NCI-H510A treated with DMSO at 0.1 percent for 48 hours (cell line): ENCODE data around the gene FAM13A.
"Not testable (repeated sequence)": the region's sequence is repeated elsewhere in the genome, so short reads cannot be mapped to it uniquely, and the experiment has no call there.

Experiments
- DNase-seq: peaks from one replicate; lab custom pipeline; 2025; lab: John Stamatoyannopoulos, UW

Gene FAM13A

GRCh38 chr4:88960576-88960975, 96.4 kb downstream of the FAM13A start:
- no peak for DNase-seq

DNA sequence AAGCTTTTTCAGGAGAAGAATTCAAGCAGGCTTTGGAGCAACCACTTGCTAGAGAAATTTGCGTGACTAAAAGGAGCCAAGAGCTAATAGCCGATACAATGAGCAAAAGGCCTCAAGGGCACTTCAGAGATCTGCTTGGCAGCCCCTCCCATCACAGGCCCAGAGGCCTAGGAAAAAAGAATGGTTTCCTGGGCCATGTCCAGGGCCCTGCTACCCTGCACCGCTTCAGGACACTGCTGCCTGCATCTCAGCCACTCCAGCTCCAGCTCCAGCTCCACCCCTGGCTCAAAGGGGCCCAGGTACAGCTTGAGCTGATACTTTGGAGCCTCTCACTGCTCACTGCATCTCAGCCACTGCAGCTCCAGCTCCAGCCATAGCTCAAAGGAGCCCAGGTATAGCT, 98.9 kb downstream of the FAM13A start:
- DNase-seq: peak; percentile 66

DNA sequence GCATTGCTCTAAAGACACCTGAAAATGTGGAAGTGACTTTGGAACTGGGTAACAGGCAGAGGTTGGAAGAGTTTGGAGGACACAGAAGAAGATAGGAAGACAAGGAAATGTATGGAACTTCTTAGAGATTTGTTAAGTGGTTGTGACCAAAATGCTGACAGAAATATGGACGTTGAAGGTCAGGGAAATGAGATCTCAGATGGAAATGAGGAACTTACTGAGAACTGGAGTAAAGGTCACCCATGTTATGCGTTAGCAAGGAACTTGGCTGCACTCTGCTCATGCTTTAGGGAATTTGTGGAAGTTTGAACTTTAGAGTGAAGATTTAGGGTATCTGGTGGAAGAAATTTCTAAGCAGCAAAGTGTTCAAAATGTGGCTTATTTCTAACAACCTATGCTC, 99.4 kb downstream of the FAM13A start:
- no peak for DNase-seq

- no peak for DNase-seq
Observed at GRCh38 chr4:88955580-88956380, 101.2 kb downstream of the FAM13A start.

GRCh38 chr4:88953400-88953799, 103.6 kb downstream of the FAM13A start:
- peak; percentile 24 for DNase-seq

DNA sequence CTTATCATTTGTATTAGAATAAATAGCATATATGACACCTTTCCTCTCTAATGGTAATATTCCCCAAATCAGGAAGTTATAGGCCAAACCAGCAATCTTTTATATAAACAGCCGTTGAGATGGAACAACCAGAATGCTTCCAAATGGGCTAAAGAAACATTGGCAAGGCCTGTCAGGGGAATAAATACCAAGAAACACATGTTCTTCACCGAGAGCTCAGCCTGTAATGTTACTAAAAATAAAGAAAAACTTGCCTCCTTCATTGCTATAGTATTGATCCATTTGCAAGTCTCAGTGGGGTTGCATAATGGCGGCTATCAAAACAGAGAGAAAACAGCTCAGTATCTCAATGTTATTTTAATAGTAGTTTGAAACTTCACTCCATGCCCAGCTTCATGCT, 104.9 kb downstream of the FAM13A start:
- DNase-seq: no peak

DNA sequence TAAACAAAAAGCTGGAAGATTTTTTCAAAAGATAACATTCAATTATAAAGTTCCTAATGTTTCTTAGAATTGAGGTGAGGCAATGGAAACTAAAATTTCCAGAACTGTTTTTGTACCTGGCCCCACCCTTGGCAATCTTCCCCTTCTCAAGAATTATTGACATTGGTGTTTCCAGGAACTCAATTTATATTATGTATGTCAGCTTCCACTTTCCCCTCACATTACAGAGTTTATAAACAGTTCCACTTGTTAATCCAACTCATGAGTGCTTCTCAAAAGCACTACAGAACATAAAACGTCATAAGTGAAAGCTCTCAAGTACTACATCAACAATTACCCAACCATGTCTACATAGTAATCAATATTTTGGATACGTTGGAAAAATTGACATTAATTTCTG, 107.4 kb downstream of the FAM13A start:
- peak; percentile 90 for DNase-seq

- DNase-seq: no peak
Observed at GRCh38 chr4:88940506-88940905, 116.5 kb downstream of the FAM13A start.

- no peak for DNase-seq
Observed at GRCh38 chr4:88939697-88940096, 117.3 kb downstream of the FAM13A start.

- DNase-seq: peak; percentile 40
Observed at GRCh38 chr4:88938138-88938537, 118.8 kb downstream of the FAM13A start.

DNA sequence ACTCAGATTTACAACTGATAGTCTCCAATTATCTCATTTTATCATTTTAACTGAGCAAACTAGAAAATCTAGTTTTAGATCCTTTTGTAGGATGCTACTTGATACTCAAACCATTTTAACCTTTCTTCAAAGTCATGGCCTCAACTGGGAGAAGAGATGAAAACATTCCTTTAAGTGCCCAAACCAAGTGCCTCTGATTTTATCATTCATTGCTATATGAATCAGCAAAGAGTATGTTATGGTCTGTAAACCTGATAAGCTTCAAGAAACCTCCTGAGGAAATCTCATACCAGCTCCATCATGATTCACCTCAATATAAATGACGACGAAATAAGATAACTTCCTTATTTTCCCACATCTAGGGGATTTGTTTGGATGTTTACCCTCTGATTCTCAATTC, 119.9 kb downstream of the FAM13A start:
- no peak for DNase-seq

DNA sequence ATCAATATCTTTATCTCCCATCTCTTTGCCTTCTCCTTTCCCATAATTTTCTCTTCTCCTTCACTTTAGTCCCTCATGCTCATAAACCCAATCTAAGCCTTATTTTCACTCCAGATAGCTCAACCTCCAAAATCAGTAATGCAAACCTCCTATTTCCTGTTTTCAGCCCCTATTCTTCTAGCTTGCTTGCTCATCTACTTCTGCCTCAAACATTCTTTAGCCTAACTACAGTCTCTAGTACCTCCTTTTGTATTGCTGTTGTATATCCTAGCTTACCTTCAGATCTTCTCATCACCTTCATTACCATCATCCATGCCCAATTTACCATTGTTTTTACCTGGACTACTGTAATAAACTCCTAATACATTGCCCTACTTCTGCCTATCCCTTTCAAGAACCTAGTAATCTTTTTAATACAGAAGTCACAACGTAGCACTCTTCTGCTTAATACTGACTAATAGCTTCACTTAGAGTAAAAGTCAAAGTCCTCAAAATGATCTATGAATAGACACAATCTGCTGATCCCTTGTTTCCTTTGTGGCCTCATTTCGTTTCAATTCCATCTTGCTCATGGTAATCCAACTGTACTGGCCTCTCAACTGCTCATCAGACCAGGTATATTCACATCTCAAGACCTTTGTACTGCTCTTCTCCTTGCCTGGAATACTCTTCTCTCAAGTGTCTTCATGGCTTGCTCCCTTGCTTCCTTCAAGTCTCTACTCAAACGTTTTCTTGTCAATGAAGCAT, 123.4 kb downstream of the FAM13A start:
- no peak for DNase-seq

DNA sequence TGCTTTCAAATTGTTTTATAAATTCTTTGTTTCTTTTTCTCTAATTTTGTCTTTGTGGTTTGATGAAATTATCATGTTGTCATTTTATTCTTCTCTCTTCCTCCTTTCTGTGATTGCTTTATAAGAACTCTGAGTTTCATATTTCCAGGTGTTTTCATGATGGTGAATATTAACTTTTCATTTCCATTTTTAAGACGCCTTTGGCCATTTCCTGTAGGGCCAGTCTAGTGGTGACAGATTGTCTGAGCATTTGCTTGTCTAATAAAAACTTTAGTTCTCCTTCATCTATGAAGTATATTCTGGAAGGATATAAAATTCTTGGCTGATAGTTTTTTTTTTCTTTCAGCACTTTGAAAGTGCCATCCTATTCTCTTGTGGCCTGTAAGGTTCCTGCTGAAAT, 128.1 kb downstream of the FAM13A start:
- no peak for DNase-seq

DNA sequence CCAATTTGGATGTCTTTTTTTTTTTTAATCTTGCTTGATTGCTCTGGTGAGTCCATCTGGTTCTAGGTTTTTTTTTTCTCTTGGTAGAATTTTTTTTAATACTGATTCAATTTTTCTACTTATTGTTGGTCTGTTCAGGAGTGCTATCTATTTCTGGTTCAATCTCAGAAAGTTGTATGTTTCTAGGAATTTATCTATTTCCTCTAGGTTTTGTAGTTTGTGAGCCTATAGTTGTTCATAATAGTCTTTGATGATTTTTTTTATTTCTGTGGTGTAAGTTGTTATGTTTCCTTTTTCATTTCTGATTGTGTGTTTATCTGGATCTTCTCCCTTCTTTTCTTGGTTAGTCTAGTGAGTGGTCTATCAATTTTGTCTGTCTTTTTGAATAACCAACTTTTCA, 129.6 kb downstream of the FAM13A start:
- DNase-seq: no peak

DNA sequence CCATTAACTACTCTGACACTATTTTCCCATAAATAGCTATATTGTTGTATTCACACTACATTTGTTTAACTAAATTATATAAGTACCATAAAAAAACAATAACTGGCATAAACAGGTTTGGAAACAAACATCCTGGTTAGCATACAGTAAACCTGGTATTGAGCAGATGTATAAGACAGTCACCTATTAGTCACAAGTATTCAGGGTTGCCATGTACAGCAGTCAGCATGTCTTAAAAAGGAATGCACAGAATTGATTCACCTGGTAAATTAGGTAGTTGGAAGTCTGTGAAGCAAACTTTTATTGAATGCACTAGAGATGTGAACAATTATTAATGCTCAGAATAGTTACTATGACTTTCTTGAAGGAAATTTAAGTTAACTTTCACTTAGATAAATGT, 137.9 kb downstream of the FAM13A start:
- no peak for DNase-seq

DNA sequence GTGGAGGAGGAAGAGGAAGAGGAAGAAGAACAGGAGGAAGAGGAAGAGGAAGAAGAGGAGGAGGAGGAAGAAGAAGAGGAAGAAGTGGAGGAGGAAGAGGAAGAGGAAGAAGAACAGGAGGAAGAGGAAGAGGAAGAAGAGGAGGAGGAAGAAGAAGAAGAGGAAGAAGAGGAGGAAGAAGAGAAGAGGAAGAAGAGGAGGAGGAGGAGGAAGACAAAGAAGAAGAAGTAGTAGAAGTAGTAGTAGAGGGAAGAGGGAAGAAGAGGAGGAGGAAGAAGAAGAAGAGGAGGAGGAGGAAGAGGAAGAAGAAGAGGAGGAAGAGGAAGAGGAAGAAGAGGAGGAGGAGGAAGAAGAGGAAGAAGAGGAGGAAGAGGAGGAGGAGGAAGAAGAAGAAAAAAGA, 143.8 kb downstream of the FAM13A start:
- not testable (repeated sequence) for DNase-seq

DNA sequence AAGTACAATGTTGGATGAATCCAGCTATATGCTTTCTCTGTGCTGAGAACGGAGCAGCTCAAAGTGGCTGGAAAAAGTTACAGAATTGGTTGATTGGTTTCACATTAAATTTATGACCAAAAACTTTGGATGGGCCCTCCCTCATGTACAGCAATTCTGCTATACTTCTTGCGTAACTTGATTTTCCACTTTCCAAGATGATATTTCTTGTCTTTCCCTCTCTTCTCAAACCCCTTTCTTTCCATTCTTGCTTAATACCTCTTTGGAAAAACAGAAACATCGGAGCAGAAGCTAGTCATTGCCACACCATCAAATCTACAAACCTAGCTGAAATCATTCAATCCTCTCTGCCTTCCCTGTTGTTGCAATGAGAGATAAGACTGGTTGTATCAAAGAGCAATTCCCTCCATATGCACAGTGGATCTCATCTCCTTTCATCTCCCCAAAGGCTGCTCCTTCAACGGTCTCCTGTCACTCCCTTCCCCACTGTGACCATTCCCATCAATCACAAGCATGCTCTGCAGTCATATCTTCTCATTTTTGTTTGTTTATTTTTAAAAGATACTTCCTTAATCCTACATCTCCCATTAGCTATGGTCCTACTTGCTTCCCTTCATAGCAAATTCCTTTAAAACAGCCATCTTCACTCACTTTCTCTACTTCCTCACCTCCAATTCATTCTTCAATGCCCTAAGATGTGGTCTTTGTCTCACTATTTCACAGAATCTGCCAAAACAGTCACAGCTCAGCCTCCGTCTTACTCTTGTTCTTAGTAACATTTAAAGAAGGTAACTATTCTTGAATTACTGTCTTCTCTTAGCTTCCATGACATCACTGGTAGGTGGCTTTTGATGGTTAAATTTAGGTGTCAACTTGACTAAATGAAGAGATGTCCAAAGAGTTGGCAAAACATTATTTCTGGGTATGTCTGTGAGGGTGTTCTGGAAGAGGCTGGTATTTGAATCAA, 145.5 kb downstream of the FAM13A start:
- DNase-seq: no peak

DNA sequence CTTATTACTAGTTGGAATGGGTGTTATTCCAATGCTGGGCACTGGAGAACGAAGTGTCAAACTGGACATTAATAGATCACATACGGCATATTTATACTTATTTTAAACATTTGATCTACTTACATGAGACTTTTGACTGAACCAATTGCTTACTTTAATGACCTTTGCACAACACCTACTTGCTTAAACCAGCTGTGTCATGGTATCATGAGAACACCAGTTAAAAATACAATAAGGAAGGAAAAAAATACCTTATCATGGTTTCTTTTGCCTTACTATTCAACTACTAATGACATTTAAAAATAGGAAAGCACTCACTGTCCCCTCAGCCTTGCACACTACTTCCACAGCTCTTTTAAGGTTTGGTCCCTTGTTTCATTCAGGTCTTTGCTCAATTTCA, 146.9 kb downstream of the FAM13A start:
- no peak for DNase-seq

DNA sequence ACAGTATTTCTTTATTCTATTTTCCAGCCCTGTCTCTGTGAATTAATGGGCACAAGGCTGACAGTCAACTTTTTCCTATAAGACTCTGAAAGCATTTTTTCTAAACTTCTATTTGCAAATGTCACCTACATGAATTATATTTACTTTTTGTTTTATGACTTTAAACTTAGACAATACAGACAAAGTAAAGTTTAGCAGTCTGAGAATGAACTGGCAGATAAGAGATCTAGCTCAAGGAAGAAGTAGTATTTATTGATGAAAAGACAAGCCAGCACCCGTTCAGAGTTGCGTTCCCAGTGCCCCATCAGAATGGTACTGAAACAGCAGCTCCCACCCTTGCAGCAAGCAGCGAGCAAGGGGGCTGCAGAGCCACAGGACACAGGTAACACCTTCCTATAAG, 148.5 kb downstream of the FAM13A start:
- DNase-seq: no peak

DNA sequence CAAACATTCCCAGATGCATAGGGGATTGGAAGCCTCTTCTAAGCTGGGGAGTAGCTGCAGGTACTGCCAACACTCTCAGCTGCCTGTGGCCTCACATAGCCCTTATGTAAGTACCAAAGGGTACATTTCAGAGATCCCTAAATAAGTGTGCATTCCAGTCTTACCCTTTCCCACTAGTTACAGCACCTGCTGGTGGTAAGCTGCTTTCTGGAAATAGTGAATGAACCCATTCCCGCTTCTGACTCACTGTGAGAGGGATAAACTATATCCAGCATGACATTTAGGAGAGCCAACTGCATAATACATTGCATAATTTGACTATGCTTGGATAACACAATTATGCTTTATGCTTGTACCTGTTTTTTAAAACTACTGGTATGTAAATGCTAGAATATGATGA, 149.0 kb downstream of the FAM13A start:
- DNase-seq: no peak

DNA sequence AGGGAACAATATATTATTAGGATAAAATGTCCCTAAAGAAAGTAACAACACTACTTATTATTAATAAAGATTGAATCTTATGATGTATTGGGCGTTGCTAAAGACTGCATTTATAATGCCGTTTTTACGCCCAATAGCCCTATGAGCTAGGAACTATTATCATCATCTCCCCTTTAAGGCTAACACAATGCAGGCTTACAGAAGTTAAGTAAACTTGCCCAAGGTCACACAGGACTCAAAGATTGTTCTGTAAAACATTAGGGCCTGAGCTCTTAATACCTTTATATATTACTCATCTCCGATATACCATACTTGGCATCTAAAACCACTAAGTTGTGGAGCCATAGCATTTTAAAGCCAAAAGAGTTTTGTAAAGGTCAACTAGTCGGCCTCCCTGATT, 149.5 kb downstream of the FAM13A start:
- no peak for DNase-seq

GRCh38 chr4:88904240-88904639, 152.7 kb downstream of the FAM13A start:
- DNase-seq: not testable (repeated sequence)
